ENCODE data around the gene SYTL1. TPM values are rescaled to one million over a fixed set of nuclear protein-coding genes. Genes with fewer than 3 reads are reported as not detected.

Gene SYTL1
- total RNA-seq, 3 donors from 2014 or later (not counting 1 experiment from before 2014, with no cell fraction given) = 244 to 312 (median 273) TPM

DNA sequence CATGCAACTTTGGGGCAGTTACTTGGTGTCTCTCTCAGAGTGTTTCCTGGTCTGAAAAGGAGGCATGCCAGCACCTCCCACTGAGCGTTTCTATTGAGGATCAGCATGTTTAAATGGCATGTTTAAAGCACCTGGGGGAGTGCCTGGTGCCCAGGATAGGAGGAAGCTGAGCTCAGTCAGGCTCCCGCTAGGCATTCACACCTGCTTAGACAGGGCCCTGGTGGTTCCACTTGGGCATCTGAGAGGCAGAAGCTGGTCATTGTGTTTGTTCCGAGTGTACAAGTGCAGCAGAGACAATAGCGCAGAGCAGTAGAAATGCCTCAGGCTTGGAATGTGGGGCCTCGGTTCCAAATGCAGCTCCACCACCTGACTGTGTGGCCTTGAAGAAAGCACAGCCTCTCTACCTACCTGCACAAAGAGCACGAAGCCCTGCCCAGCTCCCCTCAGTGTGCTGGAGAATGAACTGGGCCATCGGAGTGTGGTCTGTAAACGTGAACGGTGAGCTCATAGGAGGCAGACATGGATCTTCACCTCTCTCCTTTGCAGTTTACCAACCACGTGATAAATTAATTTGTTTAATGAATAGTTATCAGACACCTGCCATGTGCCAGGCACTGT is 40.1 kb upstream of the SYTL1 start:
- H3K4me1 Mint-ChIP-seq = peaks cover 6 to 7% of the 10 kb centered on the region in 2 donors
- no peaks in the 10 kb centered on the region for H3K36me3 Mint-ChIP-seq
- Histone ChIP-seq H3K27ac (ENCODE audit: low read length) (no peak overlapping the region), H3K27me3 (ENCODE audit: control insufficient read depth, insufficient read depth, low read length) (no peaks in the 10 kb centered on the region), H3K4me1 (ENCODE audit: control insufficient read depth, insufficient read depth, low read length) (peaks cover 18% of the 10 kb centered on the region), H3K4me3 (ENCODE audit: low read length) (no peak overlapping the region), H3K36me3 (ENCODE audit: control insufficient read depth, insufficient read depth, low read length) (peaks cover 79% of the 10 kb centered on the region), H3K9me3 (ENCODE audit: control insufficient read depth, insufficient read depth, low read length) (no peaks in the 10 kb centered on the region)
- intact Hi-C loops (cut with micrococcal nuclease) = loop anchor here (1.0 to 2.0 kb wide), 2 partner anchors 94 to 305 kb away; no protein-coding TSS in a partner anchor
- no peak for DNase-seq
- no peaks in the 10 kb centered on the region for H3K9me3 Mint-ChIP-seq
- TF ChIP-seq, protein P1, sequence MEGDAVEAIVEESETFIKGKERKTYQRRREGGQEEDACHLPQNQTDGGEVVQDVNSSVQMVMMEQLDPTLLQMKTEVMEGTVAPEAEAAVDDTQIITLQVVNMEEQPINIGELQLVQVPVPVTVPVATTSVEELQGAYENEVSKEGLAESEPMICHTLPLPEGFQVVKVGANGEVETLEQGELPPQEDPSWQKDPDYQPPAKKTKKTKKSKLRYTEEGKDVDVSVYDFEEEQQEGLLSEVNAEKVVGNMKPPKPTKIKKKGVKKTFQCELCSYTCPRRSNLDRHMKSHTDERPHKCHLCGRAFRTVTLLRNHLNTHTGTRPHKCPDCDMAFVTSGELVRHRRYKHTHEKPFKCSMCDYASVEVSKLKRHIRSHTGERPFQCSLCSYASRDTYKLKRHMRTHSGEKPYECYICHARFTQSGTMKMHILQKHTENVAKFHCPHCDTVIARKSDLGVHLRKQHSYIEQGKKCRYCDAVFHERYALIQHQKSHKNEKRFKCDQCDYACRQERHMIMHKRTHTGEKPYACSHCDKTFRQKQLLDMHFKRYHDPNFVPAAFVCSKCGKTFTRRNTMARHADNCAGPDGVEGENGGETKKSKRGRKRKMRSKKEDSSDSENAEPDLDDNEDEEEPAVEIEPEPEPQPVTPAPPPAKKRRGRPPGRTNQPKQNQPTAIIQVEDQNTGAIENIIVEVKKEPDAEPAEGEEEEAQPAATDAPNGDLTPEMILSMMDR (IDR thresholded peaks at IDR 0.05) = no peak
- no peak for ATAC-seq
- no peak overlapping the region for H3K4me3 Mint-ChIP-seq
- 94% methylated on average over 10 of the region's 10 CpGs for WGBS (ENCODE audit: insufficient coverage)
- no peaks in the 10 kb centered on the region for H3K27me3 Mint-ChIP-seq (ENCODE audit: low read depth in 2 of 2)
- H3K27ac Mint-ChIP-seq = no peak overlapping the region

DNA sequence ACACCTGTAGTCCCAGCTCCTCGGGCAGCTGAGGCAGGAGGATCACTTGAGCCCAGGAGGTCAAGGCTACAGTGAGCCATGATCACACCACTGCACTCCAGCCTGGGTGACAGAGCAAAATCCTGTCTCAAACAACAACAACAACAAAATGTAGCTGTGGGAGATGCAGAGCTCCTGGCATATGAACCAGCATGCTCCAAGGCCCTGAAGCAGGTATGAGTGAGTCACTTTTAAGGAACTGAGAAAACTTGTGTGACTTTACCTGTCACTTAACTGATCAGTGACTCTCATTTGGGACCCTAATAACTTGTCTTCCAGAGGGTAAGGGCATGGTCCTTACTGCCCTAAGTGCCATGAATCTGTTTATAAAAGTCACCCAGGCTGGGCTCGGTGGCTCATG is 39.2 kb upstream of the SYTL1 start:
- H3K36me3 Mint-ChIP-seq = no peaks in the 10 kb centered on the region
- peaks cover 70% of the 10 kb centered on the region for H3K36me3 ChIP-seq (ENCODE audit: control insufficient read depth, insufficient read depth, low read length)
- no peaks in the 10 kb centered on the region for H3K9me3 Mint-ChIP-seq
- TF ChIP-seq, protein P1 (IDR thresholded peaks at IDR 0.05) = no peak
- H3K27ac ChIP-seq (ENCODE audit: low read length) = no peak overlapping the region
- no peak overlapping the region for H3K4me3 ChIP-seq (ENCODE audit: low read length)
- H3K27ac Mint-ChIP-seq = no peak overlapping the region
- intact Hi-C loops (cut with micrococcal nuclease) = no loop called here
- ATAC-seq (no peak), DNase-seq (no peak)
- H3K4me3 Mint-ChIP-seq = no peak overlapping the region
- H3K27me3 ChIP-seq (ENCODE audit: control insufficient read depth, insufficient read depth, low read length) = no peaks in the 10 kb centered on the region
- WGBS (ENCODE audit: insufficient coverage) = 96% methylated on average over 2 of the region's 2 CpGs
- H3K27me3 Mint-ChIP-seq (ENCODE audit: low read depth in 2 of 2) = no peaks in the 10 kb centered on the region
- no peaks in the 10 kb centered on the region for H3K9me3 ChIP-seq (ENCODE audit: control insufficient read depth, insufficient read depth, low read length)
- peaks cover 18% of the 10 kb centered on the region for H3K4me1 ChIP-seq (ENCODE audit: control insufficient read depth, insufficient read depth, low read length)
- peaks cover 6 to 7% of the 10 kb centered on the region in 2 donors for H3K4me1 Mint-ChIP-seq

DNA sequence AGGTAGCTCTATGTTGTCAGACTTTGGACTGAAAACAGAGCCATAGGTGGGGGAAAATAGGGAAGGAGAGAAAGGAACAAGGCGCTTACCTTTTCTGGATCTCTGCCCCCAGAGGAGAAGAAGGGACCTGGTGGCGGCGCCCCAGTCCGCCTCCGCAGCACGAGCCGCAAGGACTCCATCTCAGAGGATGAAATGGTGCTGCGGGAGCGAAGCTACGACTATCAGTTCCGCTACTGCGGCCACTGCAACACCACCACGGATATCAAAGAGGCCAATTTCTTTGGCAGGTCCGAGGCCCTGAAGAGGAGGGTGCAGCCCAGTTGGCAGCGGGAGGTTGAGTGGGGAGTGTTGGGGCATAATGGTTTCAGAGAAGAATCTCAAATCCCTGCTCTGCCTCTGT is 38.3 kb upstream of the SYTL1 start:
- Mint-ChIP-seq H3K27me3 (ENCODE audit: low read depth in 2 of 2) (no peaks in the 10 kb centered on the region), H3K9me3 (no peaks in the 10 kb centered on the region), H3K27ac (no peak overlapping the region), H3K4me3 (no peak overlapping the region), H3K4me1 (peaks cover 6 to 7% of the 10 kb centered on the region in 2 donors), H3K36me3 (no peaks in the 10 kb centered on the region)
- no peaks in the 10 kb centered on the region for H3K9me3 ChIP-seq (ENCODE audit: control insufficient read depth, insufficient read depth, low read length)
- TF ChIP-seq, protein P1 (IDR thresholded peaks at IDR 0.05) = no peak
- H3K4me3 ChIP-seq (ENCODE audit: low read length) = no peak overlapping the region
- intact Hi-C loops (cut with micrococcal nuclease) = no loop called here
- H3K27ac ChIP-seq (ENCODE audit: low read length) = no peak overlapping the region
- peaks cover 18% of the 10 kb centered on the region for H3K4me1 ChIP-seq (ENCODE audit: control insufficient read depth, insufficient read depth, low read length)
- H3K27me3 ChIP-seq (ENCODE audit: control insufficient read depth, insufficient read depth, low read length) = no peaks in the 10 kb centered on the region
- DNase-seq = no peak
- 97% methylated on average over 15 of the region's 15 CpGs for WGBS (ENCODE audit: insufficient coverage)
- ATAC-seq = no peak
- peaks cover 61% of the 10 kb centered on the region for H3K36me3 ChIP-seq (ENCODE audit: control insufficient read depth, insufficient read depth, low read length)

DNA sequence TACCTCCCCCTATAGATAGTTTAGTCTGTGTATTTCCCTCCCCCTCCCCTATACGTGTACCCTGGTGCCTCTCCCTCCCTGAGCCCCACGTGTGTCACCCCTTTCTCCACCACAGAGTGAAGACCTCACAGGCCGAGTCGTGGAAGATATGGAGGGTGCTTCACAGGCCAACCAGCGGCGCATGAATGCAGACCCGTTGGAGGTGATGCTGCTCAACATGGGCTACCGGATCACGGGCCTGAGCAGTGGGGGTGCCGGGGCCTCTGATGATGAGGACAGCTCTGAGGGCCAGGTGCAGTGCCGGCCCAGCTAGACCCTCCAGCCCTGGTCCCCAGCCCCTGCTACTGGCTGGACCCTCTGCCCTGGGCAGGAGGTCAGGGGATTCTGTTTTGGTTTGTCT is 35.8 kb upstream of the SYTL1 start:
- H3K9me3 ChIP-seq (ENCODE audit: control insufficient read depth, insufficient read depth, low read length) = no peaks in the 10 kb centered on the region
- H3K9me3 Mint-ChIP-seq = no peaks in the 10 kb centered on the region
- peaks cover 39% of the 10 kb centered on the region for H3K36me3 ChIP-seq (ENCODE audit: control insufficient read depth, insufficient read depth, low read length)
- no peak overlapping the region for H3K4me3 ChIP-seq (ENCODE audit: low read length)
- no peaks in the 10 kb centered on the region for H3K27me3 Mint-ChIP-seq (ENCODE audit: low read depth in 2 of 2)
- DNase-seq = no peak
- H3K4me1 Mint-ChIP-seq = peaks cover 2 to 3% of the 10 kb centered on the region in 2 donors
- no peak overlapping the region for H3K27ac Mint-ChIP-seq
- intact Hi-C loops (cut with micrococcal nuclease) = no loop called here
- no peaks in the 10 kb centered on the region for H3K27me3 ChIP-seq (ENCODE audit: control insufficient read depth, insufficient read depth, low read length)
- H3K27ac ChIP-seq (ENCODE audit: low read length) = no peak overlapping the region
- TF ChIP-seq, protein P1 (IDR thresholded peaks at IDR 0.05) = no peak
- H3K36me3 Mint-ChIP-seq = no peaks in the 10 kb centered on the region
- no peak for ATAC-seq
- H3K4me1 ChIP-seq (ENCODE audit: control insufficient read depth, insufficient read depth, low read length) = peaks cover under 1% of the 10 kb centered on the region
- 98% methylated on average over 11 of the region's 11 CpGs for WGBS (ENCODE audit: insufficient coverage)
- H3K4me3 Mint-ChIP-seq = no peak overlapping the region
